Measurements from ENCODE around the gene PUM1.

PUM1 gene

GRCh38 chr1:30908316-30908695, 157.2 kb downstream of the PUM1 start:
- no peak for DNase-seq (ENCODE audit: extremely low read depth in 1 of 2, low read depth in 1 of 2)

GRCh38 chr1:30907481-30908315, 157.8 kb downstream of the PUM1 start:
- no peak for DNase-seq (ENCODE audit: extremely low read depth in 1 of 2, low read depth in 1 of 2)

GRCh38 chr1:30906631-30907441, 158.7 kb downstream of the PUM1 start:
- DNase-seq (ENCODE audit: extremely low read depth in 1 of 2, low read depth in 1 of 2): no peak

- no peak for DNase-seq (ENCODE audit: extremely low read depth in 1 of 2, low read depth in 1 of 2)
Measured at GRCh38 chr1:30905916-30906620, 159.4 kb downstream of the PUM1 start.

GRCh38 chr1:30905403-30905802, 160.1 kb downstream of the PUM1 start:
- DNase-seq (ENCODE audit: extremely low read depth in 1 of 2, low read depth in 1 of 2): no peak

GRCh38 chr1:30904962-30905335, 160.6 kb downstream of the PUM1 start:
- no peak for DNase-seq (ENCODE audit: extremely low read depth in 1 of 2, low read depth in 1 of 2)

GRCh38 chr1:30904191-30904961, 161.1 kb downstream of the PUM1 start:
- DNase-seq (ENCODE audit: extremely low read depth in 1 of 2, low read depth in 1 of 2): no peak

GRCh38 chr1:30903343-30904034, 162.0 kb downstream of the PUM1 start:
- no peak for DNase-seq (ENCODE audit: extremely low read depth in 1 of 2, low read depth in 1 of 2)

GRCh38 chr1:30902593-30903290, 162.8 kb downstream of the PUM1 start:
- no peak for DNase-seq (ENCODE audit: extremely low read depth in 1 of 2, low read depth in 1 of 2)

GRCh38 chr1:30901798-30902581, 163.5 kb downstream of the PUM1 start:
- no peak for DNase-seq (ENCODE audit: extremely low read depth in 1 of 2, low read depth in 1 of 2)

GRCh38 chr1:30900931-30901560, 164.5 kb downstream of the PUM1 start:
- no peak for DNase-seq (ENCODE audit: extremely low read depth in 1 of 2, low read depth in 1 of 2)

GRCh38 chr1:30900486-30900885, 165.0 kb downstream of the PUM1 start:
- DNase-seq (ENCODE audit: extremely low read depth in 1 of 2, low read depth in 1 of 2): no peak

GRCh38 chr1:30899577-30900389, 165.7 kb downstream of the PUM1 start:
- no peak for DNase-seq (ENCODE audit: extremely low read depth in 1 of 2, low read depth in 1 of 2)

- no peak for DNase-seq (ENCODE audit: extremely low read depth in 1 of 2, low read depth in 1 of 2)
Measured at GRCh38 chr1:30898031-30898815, 167.3 kb downstream of the PUM1 start.

- DNase-seq (ENCODE audit: extremely low read depth in 1 of 2, low read depth in 1 of 2): no peak
Measured at GRCh38 chr1:30896905-30897304, 168.6 kb downstream of the PUM1 start.

GRCh38 chr1:30895944-30896660, 169.4 kb downstream of the PUM1 start:
- no peak for DNase-seq (ENCODE audit: extremely low read depth in 1 of 2, low read depth in 1 of 2)
